Right hindlimb (tissue), 1 donor: Measurements from ENCODE around the gene TPMT.
A peak's percentile ranks its signal among the peaks of the same experiment; 100 is the strongest.
"Not testable (repeated sequence)": the region's sequence is repeated elsewhere in the genome, so short reads cannot be mapped to it uniquely, and the experiment has no call there.

ENCODE experiments used
- DNase-seq: peaks from one replicate; pipeline ENCODE4 v3.0.0-alpha.2; 2018

TPMT gene

DNA sequence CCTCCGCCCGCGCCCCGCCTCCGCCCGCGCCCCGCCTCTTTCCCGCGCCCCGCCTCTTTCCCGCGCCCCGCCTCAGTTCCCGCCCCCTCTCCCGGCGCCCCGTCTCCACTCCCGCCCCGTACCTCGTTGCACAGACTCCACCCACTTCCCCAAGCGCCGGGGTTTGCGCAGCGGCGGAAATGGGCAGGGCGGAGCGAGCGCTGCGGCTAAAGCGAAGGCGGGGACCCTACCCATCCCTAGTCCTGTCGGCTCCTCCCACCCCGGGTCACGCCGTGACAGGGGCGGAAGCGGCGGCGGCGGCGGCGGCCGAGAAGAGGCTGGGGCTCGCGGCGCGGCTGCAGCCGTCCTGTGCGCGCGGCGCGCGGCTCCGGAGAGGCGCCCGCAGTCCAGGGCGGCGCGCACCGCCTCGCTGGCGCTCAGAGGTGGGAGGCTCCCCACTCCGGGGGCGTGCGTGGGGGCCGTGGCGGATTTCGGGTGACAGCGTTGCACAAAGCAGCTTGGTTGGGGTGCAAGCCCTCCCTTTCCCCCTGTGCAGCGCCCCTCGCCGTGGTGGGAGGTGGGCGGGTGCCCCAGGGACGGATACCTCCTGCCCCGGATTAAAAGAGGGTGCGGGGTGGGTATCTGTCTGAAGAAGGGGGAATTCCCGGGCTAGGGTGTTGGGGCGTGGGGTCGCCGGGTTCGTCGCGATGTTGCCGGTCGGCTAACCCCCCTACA is 430 bp upstream of the TPMT start, which contains the start of gene KDM1B:
TSS of gene KDM1B (plus strand) at position 273 of the 714 bp plus-strand sequence. CDS start 4,474 bp downstream, outside the sequence.
- DNase-seq: peak; percentile 99

DNA sequence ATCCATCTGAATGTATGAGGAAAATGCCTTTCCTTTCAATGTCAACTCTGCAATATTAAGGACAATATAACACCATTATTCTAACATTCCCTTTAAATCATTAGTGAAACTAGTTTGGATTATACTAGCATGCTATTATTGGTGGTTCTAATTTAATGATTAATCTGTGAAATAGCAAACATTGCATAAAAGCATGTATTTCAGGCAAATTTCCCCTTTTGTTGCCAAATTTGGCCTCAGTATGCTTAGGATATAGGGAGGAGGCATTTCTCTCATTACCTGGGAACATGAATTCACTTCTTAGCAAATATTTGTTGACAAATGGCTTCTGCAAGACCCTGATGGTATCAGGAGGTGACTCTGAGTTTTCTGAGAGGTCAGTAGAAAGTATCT is 1.6 kb downstream of the TPMT start:
- no peak for DNase-seq

DNA sequence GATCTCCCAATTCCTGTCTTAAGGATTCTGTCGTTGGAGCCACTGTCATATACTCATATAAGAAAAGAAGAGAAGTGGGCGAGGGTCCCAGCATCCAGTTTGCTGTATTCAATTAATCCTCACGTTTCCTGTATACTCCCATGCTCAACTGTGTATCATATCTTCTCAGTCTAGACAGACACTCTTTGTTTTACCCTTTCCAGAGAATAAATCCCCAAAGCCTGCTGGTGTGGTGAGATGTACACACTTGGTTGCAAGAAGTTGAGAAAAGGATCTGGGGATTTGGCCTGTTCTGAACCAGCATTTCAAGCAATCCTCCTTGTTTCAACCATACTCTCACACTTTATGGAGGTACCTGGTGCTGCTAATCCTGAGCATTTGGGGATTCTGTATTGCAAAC is 3.1 kb downstream of the TPMT start:
- DNase-seq: no peak

DNA sequence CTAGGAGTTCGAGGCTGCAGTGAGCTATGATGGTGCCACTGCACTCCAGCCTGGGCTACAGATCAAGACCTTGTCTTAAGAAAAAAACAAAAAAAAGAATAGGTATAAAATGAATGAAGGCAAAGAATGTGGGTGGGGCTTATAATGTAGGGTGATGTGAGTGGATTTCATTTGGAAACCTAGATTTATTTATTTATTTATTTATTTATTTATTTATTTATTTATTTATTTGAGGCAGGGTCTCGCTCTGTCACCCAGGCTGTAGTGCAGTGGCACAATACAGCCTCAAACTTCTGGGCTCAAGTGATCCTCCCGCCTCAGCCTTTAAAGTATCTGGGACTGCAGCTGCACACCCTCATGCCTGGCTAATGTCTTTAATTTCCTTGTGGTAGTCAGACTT is 3.5 kb downstream of the TPMT start:
- DNase-seq: not testable (repeated sequence)

DNA sequence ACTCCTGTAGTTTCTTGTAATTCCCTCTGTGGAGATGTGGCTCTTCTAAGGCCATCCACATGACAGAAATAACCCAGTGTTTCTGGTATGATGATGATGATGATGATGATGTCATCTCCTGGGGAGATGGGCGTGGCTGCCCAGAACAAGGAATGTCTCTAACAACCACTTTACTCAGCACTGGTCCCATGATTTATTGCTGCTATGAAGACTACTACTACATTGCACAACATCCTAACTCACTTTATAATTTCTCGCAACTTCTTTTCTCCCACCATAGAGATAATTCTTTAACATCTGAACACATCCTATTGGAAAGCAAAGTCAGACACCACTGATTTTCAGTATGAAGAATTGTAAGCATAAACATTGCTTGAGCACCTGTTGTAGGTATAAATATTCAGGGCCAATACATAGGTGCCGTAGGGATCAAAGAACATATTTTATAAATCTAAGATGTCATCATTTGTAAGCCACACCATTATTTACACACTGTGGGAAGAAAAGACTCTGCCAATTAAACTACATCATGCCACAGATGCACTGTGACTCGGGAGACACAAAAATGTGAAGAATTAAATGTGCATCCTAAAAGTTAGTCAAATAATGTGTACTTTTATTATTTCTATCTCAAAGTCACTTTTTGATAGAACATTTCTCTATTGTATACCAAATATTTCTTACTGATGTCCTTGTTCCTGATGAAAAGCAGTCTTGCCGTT is 6.4 kb downstream of the TPMT start:
- DNase-seq: no peak

DNA sequence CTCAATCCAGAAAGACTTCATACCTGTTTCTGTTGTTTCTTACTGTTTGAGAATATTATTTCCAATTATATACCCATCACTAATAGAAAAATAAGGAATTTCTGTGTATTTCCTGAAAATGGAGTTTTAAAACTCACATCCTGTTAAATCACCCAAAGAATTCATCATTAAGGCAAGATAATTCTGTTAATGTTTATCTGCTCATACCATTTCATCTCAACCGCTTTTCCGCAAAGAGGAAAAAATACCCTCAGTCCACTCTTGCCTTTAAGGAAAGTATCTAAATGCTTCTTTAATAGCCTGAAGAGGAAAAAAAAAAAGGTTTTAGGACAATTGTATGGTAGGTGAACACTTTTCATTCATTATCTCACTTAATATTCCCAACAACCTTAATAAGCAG is 7.3 kb downstream of the TPMT start:
- DNase-seq: no peak

DNA sequence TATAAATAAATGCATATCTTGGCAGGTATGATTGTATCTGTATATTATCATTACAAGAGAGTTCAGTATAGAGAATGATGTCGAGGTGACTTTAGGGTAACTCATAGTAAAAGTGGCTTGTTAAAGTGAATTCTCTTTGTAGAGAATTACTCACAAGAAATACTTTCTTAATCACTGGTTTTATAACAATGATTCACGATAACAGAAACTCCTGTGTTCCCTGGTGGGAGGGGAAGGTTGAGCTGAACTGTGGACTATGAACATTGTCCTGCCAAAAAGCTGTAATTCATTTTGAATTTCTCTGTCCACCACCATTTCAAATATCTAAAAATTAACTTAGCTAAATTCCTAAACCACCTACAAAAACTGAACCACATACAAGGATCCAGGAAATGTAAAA is 7.7 kb downstream of the TPMT start:
- DNase-seq: no peak

DNA sequence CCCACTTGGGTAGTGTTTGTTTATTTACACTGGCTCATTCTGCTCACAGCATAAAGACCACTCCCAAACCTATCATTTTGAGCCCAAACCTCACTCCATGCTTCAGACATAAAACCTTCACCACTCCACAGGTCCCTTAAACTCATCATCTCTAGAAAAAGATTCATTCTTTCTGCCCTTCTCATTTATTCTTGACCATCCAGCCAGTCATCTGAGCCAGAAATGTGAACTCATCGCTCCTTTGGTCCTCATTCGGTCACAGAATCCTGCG is 12.4 kb downstream of the TPMT start:
- DNase-seq: no peak

DNA sequence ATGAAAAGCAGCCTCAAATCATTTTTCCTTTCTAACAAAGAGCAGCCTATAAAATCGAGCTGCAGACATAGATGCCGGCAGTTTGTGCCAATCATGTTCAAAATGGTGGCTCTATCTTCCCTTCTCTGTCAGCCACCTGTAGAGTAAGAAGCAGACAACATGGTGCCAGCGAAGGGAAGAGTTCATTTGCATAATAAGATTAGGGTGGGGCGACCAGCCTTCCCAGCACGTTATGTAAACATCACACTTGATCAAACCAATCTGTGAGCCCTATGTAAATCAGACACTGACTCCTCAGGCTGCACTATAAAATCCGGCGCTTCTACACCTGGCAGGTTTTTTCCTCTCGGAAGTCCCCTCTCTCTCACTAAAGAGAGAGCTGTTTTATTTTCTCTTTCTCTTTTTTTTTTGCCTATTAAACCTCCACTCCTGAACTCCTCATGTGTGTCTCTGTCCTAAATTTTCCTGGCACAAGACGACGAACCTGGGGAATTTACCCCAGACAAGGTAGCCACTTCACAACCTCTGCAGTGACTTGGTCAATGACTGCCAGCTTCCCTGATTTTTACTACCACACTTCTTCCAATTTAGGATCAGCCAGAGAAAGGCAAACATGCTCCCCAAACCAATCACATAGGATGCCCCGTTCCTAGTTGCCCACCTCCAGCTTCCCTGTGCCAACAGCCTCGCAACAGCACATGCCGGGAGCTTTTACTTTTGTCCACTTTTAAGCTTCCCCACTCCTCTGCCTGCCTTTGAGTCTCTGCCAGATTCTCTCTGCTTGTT is 12.9 kb downstream of the TPMT start:
- no peak for DNase-seq

DNA sequence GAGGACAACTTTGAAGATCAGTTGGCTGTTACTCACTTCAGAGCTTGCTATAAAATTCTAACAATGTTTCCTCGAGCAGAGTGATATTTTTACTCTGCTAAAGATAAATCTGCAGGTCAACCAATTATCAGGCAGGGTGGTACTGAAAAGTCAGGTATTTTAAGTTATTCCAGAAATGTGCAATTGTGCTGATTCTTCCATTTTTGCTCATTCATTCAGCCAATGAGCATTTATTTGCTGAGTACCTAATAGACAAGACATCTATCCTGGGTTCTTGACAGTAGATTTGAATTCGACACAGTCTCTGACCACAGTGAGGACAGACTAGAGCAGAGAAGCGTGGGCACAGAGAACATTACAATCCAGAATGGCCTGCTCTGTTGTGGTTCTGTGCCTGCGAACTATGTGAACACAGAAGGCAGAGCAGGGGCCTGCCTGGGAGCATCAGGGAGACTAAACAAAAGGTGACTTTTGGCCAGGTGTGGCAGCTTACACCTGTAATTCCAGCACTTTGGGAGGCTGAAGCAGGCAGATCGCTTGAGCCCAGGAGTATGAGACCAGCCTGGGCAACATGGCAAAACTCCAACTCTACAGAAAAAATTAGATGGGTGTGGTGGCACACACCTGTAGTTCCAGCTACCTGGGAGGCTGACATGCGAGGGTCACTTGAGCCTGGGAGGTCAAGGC is 14.8 kb downstream of the TPMT start:
- DNase-seq: no peak

DNA sequence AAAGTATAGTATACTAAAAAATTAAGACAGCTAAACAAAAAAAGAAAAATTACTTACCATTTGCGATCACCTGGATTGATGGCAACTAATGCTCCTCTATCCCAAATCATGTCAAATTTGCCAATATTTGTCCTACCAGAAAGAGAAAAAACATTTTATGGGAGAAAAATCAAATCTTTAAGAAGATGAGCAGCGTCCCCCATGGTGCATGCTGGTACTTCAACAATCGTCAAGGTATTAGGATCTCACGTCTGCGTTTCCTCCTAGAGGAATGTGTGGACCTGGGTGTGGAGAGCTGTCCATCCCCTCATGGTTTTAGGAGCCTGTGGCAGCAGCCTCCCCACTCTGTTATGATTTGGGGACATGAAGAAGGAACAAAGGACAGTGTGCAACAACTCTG is 16.0 kb downstream of the TPMT start:
- DNase-seq: no peak

DNA sequence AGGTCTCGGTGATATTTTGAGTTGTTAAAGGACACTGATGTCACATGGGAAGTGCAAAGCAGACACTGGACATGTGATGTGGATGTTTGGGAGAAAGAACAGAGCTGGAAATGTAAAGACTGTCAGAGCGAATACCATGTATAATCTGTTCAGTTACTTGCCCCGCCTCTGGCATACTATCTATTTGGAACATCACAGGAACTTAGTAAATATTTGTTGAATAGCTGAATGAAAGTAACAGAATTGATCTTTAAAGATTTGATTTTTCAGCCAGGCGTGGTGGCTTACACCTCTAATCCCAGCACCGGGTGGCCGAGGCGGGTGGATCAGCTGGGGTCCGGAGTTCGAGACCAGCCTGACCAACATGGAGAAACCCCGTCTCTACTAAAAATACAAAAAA is 18.6 kb downstream of the TPMT start:
- no peak for DNase-seq

DNA sequence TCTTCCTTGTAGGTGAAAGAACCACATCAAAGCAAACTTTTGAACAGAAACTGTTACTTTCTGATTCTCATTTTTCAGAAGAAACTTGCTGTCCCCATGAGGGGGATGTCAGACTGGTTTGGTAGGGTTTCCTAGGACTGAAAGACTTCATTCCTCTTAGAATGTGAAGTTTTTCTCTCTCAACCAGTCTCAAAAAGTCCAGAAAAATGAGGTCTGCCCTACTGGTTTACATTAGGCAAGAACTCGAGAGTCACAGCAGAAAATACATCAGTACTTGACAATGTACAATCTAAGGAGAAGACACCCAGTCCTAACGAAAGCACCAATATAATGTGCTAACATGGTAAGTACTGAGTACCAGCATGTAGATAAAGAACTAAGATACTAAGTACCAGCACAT is 19.7 kb downstream of the TPMT start:
- DNase-seq: no peak

DNA sequence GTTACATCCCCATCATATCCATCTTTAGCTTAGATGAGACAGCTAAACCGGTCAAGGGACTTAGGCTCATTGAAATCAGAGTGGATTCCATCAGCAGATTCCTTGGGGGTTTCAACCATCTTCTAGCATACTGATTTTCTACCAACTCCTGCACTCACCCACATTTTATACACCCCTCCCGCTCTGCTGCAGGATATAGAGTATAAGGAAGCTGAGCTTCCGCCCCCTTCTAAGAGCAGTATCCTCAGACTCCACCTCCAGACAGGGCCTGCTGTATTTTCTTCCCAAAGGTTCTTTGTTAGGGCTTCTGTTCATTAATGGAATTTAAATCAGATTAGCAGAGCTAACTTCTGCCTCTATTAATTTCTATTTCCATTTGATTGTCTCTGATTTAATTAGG is 22.5 kb downstream of the TPMT start:
- DNase-seq: no peak

DNA sequence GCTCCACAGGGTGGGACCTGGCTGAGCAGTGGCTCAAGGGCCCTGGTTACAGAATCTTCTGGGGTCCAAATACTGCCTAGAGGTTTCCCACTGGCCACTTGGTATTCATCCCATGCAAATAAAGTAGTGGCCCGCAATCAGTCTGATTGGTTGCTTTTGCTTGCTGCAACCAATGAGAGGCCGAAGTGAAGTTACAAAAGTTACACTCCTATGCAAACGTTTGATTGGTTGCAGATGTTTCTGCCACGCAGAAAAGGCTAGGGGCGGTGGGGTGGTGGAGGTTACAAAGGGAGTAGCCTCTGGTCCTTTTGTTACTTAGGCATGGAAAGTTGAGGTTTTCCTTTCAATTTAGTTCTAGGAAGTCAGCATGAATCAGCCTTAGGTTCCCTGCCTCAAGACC is 28.8 kb downstream of the TPMT start:
- DNase-seq: no peak

DNA sequence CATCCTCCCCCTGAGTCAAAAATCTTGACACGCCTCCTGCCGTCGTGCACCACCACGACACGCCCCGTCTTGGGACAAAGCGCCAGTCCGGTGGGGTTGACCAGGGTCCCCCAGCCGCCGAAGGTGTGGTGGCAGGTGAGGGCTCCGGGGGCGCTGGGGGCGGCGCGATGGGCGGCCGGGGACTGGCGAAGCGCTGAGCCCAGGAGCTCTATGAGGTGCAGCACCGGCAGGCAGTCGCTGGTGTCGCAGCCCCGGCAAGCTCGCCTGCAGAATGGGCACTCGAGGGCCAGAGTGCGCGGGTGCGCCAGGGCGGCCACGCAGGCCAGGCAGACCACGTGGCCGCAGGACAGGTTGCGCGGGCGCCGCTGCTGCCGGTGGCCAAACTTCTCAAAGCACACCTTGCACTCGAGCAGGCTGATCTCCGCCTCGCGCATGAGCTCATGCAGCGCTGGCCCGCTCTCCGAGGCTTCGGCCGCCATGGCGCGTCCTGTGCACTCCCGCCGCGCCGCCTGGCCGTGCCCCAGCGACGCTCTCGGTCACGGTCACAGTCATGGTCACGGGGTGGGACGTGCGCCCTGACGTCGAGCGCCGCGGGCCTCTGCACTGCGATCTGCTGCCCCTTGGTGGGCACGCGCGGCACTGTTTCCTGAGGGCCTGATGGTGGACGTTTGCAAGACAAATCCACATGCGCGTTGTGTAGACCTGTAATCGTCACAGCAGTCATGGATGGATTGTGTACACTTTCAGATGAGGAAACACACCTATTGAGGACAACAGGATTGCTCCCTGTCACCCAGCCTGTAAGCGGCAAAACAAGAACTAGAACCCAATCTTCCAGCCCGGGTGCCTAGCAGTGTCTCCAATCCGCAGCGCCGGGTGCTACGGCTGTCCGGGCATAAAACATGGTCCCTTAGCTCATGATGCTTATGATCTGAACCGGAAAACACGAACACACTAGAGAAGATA is 32.5 kb downstream of the TPMT start, which contains the start of gene NHLRC1:
TSS of gene NHLRC1 (minus strand) at position 550 of the 966 bp plus-strand sequence. CDS start at position 479, 71 bp downstream.
- peak; percentile 89 for DNase-seq

DNA sequence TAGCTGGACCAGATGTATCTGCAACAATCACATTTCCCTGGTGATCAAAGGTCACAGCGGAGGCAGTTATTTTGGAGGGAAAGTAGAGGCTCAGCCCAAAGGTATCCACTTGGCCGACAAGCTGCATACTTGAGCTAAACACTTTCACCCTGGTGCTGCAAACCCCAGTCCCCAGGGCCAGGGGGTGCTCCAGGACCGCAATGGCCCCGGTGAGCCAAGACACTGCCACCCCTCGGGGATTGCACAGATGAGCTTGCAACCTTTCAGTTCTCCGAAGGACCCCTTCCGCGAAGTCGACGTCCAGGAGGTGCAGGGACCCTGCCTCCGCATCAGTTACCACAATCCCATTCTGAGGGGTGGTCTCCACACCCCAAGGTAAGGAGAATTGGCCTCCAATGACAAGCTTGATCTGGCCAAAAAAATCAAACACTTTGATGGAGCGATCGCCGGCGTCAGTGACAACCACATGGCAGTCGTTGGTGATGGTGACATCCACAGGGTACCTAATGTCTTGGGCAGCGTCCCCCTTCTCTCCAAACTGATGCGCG is 33.2 kb downstream of the TPMT start:
- DNase-seq: no peak

DNA sequence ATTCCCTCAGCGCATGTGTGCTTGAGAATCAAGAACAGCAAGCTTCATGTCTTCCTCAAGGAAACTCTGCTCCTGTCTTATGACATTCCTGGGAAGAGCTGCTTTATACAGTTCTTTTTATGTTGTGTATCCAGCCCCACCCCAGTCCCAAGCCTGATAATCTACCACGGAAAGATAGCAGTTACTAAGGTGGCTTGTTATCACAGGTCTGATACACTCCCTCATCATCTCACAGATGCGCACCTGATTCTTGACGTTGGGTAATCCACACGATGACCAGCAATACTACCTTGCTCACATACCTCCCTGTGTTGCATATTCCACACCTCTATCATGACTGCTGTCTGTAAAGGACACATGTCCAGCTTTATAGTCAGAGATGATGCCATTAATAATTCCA is 35.6 kb downstream of the TPMT start:
- DNase-seq: no peak

DNA sequence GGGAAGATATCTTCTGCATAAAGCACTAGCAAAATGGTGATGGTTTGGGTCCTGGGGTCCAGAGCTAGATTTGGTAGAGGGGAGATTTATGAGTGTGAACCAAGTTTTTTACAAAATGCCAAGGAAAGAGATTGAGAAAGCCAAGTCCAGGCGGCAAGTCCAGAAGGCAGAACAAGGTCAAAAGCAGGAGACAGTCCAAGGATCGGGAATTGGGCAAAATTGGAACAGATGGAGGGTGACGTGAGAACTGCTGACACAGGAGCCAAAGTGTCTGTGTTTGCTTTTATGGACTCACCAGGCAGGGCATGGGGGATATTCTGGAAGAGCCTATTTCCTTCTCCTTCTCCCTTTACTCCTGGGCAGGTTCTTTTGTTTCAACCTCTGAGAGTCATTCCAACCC is 36.5 kb downstream of the TPMT start:
- no peak for DNase-seq

DNA sequence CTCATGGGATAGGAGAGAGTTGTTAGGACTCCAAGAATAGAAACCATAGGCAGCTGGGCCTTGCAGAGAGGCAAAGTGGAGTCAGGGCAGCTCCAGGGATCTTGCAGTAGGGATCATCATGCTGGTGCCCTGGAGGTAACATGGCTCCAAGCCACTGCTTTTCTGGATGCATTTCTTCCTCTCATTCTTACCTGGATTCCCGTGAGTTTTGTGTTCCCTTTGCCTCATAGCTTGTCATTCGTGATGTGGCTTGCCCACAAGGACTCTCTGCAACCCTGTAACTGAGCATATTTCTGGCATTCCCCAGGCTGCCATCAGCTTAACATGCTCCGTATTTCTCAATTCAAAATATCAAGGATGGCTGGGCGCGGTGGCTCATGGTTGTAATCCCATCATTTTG is 37.7 kb downstream of the TPMT start:
- DNase-seq: no peak

DNA sequence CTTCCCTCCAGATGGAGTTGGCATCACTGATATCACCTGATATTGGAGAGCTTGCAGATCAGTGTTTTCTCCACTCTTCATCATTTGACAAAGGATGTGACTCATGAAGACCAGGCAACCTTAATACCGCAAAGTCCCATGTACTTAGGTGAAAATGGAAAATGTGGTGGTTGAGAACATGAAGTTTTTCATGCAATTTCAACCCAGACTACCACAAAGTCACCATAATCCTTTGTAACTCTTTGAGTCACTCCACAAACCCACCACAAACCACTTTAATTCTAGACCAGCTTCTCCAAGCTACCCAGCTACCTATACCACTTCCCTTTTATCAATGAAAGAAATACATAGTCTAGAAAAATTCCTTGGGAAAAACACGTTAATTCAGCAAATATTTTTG is 39.5 kb downstream of the TPMT start:
- DNase-seq: no peak

DNA sequence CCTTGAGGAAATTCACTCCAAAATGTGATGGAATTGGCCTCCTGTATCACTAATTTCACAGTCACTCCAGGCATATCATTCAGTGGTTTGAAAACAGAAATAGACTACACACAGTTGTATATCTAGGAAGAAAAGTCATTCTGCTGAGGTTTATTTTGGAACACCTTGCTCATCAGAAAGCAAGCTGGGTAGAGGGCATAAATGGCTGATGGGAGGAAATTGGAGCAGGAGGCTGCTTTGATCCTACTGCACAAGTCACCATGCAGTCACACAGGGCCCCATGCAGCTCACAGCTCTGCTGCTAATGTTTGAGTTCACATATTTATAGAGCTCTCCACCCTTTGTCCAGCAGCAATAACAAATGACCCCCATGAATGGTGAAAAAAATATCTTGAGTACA is 44.7 kb downstream of the TPMT start:
- no peak for DNase-seq
